Measurements from ENCODE around the gene DLGAP1. TPM values are rescaled to one million over a fixed set of nuclear protein-coding genes. Genes with fewer than 3 reads are reported as not detected.

Gene DLGAP1
- total RNA-seq, 4 donors from 2014 or later, result 0.13 to 6.2 (median 0.53) TPM

DNA sequence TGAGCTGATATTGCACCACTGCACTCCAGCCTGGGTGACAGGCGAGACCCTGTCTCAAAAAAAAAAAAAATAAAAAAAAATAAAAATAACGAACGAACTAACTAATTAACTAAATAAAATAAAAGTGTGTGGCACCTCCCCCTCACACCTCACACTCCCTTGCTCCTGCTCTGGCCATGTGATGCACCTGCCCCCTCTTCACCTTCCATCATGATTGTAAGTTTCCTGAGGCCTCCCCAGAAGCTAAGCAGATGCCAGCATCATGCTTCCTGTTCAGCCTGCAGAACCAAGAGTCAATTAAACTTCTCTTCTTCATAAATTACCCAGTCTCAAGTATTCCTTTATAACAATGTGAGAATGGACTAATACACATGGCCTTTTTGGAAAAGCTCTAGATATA lies 773.0 kb downstream of the DLGAP1 start:
- Histone ChIP-seq H3K4me1 (no peaks in the 10 kb centered on the region), H3K36me3 (no peaks in the 10 kb centered on the region), H3K27me3 (no peaks in the 10 kb centered on the region), H3K9me3 (peaks cover 0 to 4% (median 0%) of the 10 kb centered on the region in 3 donors), H3K27ac (no peak overlapping the region), H3K4me3 (no peak overlapping the region)
- in situ Hi-C loops (cut with MboI; ENCODE audit: low sequenced_read_pairs in 4 of 4) (no loop called here), intact Hi-C loops (cut with DNase I; ENCODE audit: low total_unique reads) (no loop called here)
- no peak for ATAC-seq
- DNase-seq, result no peak
- no peak for TF ChIP-seq POLR2A (IDR thresholded peaks at IDR 0.05)
- TF ChIP-seq, protein P1, sequence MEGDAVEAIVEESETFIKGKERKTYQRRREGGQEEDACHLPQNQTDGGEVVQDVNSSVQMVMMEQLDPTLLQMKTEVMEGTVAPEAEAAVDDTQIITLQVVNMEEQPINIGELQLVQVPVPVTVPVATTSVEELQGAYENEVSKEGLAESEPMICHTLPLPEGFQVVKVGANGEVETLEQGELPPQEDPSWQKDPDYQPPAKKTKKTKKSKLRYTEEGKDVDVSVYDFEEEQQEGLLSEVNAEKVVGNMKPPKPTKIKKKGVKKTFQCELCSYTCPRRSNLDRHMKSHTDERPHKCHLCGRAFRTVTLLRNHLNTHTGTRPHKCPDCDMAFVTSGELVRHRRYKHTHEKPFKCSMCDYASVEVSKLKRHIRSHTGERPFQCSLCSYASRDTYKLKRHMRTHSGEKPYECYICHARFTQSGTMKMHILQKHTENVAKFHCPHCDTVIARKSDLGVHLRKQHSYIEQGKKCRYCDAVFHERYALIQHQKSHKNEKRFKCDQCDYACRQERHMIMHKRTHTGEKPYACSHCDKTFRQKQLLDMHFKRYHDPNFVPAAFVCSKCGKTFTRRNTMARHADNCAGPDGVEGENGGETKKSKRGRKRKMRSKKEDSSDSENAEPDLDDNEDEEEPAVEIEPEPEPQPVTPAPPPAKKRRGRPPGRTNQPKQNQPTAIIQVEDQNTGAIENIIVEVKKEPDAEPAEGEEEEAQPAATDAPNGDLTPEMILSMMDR (IDR thresholded peaks at IDR 0.05 in 4 of 5, conservative IDR thresholded peaks at IDR 0.05 in 1 of 5), result no peak

DNA sequence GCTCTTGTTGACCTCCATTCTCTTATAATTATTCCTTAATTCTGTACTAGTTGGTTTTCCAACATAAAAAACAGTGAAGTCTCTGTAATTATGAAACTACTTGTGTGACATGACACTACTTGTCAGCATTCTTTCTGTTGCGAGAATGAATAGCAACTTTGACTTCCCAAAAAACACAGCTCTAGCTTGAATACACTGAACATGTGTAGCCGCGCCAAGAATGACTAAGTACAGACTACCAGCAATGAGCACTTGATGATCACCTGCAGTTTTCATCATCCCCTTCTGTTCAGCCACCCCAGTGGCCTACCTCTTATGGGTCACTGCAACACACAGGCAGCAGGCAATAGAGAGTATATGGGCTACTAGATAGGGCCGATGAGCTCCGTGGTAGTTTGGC lies 775.9 kb downstream of the DLGAP1 start:
- in situ Hi-C loops (cut with MboI; ENCODE audit: low sequenced_read_pairs in 4 of 4) (no loop called here), intact Hi-C loops (cut with DNase I; ENCODE audit: low total_unique reads) (no loop called here)
- Histone ChIP-seq H3K9me3 (no peaks in the 10 kb centered on the region), H3K4me1 (no peaks in the 10 kb centered on the region), H3K27ac (no peak overlapping the region), H3K27me3 (no peaks in the 10 kb centered on the region), H3K4me3 (no peak overlapping the region), H3K36me3 (no peaks in the 10 kb centered on the region)
- ATAC-seq (no peak), DNase-seq (no peak)
- TF ChIP-seq, protein P1 (IDR thresholded peaks at IDR 0.05 in 4 of 5, conservative IDR thresholded peaks at IDR 0.05 in 1 of 5), result no peak
- no peak for TF ChIP-seq POLR2A (IDR thresholded peaks at IDR 0.05)

DNA sequence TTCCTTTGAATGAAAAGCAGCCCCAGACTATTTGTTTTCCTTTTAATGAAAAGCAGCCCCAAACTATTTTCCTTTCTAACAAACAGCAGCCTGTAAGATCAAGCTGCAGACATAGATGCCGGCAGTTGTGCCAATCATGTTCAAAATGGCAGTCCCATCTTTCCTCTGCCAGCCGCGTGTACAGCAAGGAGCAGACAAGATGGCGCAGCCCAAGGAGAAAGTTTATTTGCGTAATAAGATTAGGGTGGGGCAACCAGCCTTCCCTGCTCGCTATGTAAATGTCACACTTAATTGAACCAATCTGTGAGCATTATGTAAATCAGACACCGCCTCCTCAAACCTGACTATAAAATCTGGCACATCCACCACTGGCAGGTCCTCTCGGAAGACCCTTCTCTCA lies 779.1 kb downstream of the DLGAP1 start:
- TF ChIP-seq, protein P1 (IDR thresholded peaks at IDR 0.05 in 4 of 5, conservative IDR thresholded peaks at IDR 0.05 in 1 of 5), result no peak
- no peak for TF ChIP-seq POLR2A (IDR thresholded peaks at IDR 0.05)
- Histone ChIP-seq H3K4me1 (no peaks in the 10 kb centered on the region), H3K36me3 (no peaks in the 10 kb centered on the region), H3K27me3 (no peaks in the 10 kb centered on the region), H3K9me3 (no peaks in the 10 kb centered on the region), H3K27ac (no peak overlapping the region), H3K4me3 (no peak overlapping the region)
- DNase-seq (no peak), ATAC-seq (no peak)
- in situ Hi-C loops (cut with MboI; ENCODE audit: low sequenced_read_pairs in 4 of 4) (no loop called here), intact Hi-C loops (cut with DNase I; ENCODE audit: low total_unique reads) (no loop called here)

DNA sequence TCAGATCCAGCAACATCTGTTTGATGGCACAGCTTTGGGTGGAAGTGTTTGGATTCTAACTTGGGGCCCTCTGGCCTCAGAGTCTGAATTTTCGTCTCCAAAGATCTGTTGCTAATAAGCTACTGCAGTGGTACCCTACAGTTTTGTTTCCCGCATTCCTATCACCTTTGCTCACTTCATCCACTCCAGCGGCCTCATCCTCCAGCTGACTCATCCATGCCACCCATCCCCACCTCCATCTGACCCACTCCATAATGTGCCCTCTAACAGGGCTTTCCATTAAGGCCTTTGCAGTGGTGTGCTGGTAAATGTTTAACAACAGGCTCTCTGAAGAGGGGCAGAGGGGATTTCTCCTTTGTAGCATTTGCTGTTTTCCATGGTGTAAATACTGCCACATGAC lies 779.7 kb downstream of the DLGAP1 start:
- H3K27ac ChIP-seq, result no peak overlapping the region
- H3K27me3 ChIP-seq, result no peaks in the 10 kb centered on the region
- no peaks in the 10 kb centered on the region for H3K4me1 ChIP-seq
- ATAC-seq (no peak), DNase-seq (no peak)
- intact Hi-C loops (cut with DNase I; ENCODE audit: low total_unique reads) (no loop called here), in situ Hi-C loops (cut with MboI; ENCODE audit: low sequenced_read_pairs in 4 of 4) (no loop called here)
- H3K4me3 ChIP-seq, result no peak overlapping the region
- no peaks in the 10 kb centered on the region for H3K9me3 ChIP-seq
- TF ChIP-seq, protein P1 (IDR thresholded peaks at IDR 0.05 in 4 of 5, conservative IDR thresholded peaks at IDR 0.05 in 1 of 5), result no peak
- no peak for TF ChIP-seq POLR2A (IDR thresholded peaks at IDR 0.05)
- H3K36me3 ChIP-seq, result no peaks in the 10 kb centered on the region

DNA sequence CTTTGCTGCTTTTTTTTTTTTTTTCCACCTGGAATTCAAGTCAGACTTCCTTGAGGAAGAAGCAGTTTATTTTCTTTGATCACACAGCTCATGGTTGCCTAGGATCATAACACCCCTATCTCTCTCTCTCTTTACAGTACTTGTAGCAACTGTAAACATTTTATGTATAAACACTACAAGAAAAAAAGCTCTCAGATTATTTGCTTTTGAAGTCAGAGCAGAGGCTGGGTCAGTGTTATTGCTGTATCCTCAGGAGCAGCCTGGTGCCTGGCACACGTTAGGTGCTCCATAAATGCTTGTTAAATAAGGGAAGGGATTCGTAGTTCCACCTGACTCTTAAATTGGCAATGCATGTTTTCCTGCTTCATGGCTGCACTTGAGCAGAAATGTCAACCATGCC lies 783.9 kb downstream of the DLGAP1 start:
- in situ Hi-C loops (cut with MboI; ENCODE audit: low sequenced_read_pairs in 4 of 4), result no loop called here
- ATAC-seq, result no peak
- no peak for DNase-seq
- no peak for TF ChIP-seq POLR2A (IDR thresholded peaks at IDR 0.05)
- TF ChIP-seq, protein P1 (IDR thresholded peaks at IDR 0.05 in 4 of 5, conservative IDR thresholded peaks at IDR 0.05 in 1 of 5), result no peak
- H3K4me3 ChIP-seq, result no peak overlapping the region
- no peaks in the 10 kb centered on the region for H3K4me1 ChIP-seq
- intact Hi-C loops (cut with DNase I; ENCODE audit: low total_unique reads), result no loop called here
- H3K9me3 ChIP-seq, result no peaks in the 10 kb centered on the region
- H3K27me3 ChIP-seq, result no peaks in the 10 kb centered on the region
- no peaks in the 10 kb centered on the region for H3K36me3 ChIP-seq
- no peak overlapping the region for H3K27ac ChIP-seq
